GM12892 (cell line): Measurements from ENCODE around the gene FREM2.

Source experiments
- DNase-seq: peaks from one replicate; pipeline ENCODE4 v3.0.0; 2011; ENCODE audit not compliant: insufficient read length
- FAIRE-seq: peaks from 2 replicates; lab custom pipeline; 2011; peaks lifted over from hg19 to GRCh38; lab: Jason Lieb, UNC
- POLR2A ChIP-seq: IDR thresholded peaks from 2 replicates; pipeline ENCODE4 v1.6.1; 2011; ENCODE audit warnings: low read depth, low read length, control low read depth
- POLR2AphosphoS5 ChIP-seq: IDR thresholded peaks from 2 replicates; pipeline ENCODE4 v1.6.1; 2011; ENCODE audit warnings: low read depth, low read length, control low read depth
- TAF1 ChIP-seq: IDR thresholded peaks from 2 replicates; pipeline ENCODE4 v1.6.1; 2011; ENCODE audit warnings: low read depth, mild to moderate bottlenecking, control low read depth, low read length, borderline replicate concordance

The FREM2 gene

DNA sequence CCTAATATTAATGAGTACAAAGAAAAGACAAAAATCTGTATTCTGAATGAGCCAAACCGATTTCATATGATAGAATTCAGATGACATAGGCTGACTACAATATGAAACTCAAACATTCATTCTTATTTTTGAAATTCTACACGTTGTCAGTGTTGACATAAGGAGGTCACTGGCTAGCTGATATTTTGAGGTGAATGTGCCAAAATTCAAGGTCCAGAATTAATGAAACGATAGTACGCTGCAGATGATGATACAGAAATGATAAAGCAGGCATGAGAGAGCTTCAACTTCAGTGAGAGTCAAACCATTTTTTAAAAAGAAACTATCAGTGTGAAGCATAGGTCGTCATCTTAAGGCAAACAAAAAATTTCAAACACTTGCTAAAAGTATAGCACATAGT lies 88.2 kb downstream of the FREM2 start:
- no peak for FAIRE-seq

DNA sequence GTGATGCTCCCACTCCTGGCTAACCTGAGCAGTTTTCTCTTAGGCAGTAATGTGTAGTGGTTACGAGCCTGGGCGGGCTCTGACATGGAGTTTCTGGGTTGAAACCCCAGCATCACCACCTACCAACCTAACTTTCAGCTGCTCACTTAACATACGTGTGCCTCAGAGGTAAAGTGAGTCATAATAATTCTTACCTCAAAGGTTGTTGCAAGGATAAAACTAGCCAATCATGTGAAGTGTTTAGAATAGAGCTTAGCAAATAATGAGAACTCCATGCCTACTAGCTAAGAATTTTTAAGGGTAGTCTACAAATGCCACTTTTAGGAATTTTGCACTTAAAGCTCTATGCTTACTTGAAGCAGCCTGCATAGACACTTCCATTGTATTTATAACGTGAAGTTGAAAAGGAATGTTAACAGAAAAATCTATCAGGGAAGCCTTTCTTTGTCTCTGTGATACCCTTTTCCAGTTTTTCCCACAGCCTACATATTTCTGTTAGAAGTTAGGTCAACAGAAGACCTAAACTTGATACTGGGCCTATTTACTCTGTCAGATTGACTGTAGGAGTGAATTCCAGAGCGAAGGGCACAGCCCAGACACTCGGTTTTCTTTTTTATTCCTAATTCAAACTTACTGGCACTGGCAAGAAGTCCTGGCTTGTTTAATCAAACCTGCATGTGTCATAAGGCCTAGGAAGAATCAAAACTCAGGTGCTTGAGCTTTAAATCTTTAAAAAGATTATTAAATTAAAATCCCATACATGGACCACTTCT lies 90.7 kb downstream of the FREM2 start:
- DNase-seq = no peak
- FAIRE-seq = no peak
- no peak for TF ChIP-seq POLR2AphosphoS5
- no peak for TF ChIP-seq TAF1
- no peak for TF ChIP-seq POLR2A

More for the DNA sequence above, 88.2 kb downstream of the FREM2 start:
- TF ChIP-seq POLR2AphosphoS5 (no peak), POLR2A (no peak), TAF1 (no peak)
- no peak for DNase-seq

GRCh38 chr13:38781539-38781938 lies 94.7 kb downstream of the FREM2 start:
- DNase-seq (no peak), FAIRE-seq (no peak)
- TF ChIP-seq POLR2A (no peak), POLR2AphosphoS5 (no peak), TAF1 (no peak)

- FAIRE-seq (no peak), DNase-seq (no peak)
- no peak for TF ChIP-seq POLR2AphosphoS5
- no peak for TF ChIP-seq TAF1
- no peak for TF ChIP-seq POLR2A
Measured at GRCh38 chr13:38784036-38784880, 97.4 kb downstream of the FREM2 start.

- FAIRE-seq = no peak
- DNase-seq = no peak
- no peak for TF ChIP-seq TAF1
- no peak for TF ChIP-seq POLR2AphosphoS5
- no peak for TF ChIP-seq POLR2A
Measured at GRCh38 chr13:38785042-38785441, 98.2 kb downstream of the FREM2 start.

DNA sequence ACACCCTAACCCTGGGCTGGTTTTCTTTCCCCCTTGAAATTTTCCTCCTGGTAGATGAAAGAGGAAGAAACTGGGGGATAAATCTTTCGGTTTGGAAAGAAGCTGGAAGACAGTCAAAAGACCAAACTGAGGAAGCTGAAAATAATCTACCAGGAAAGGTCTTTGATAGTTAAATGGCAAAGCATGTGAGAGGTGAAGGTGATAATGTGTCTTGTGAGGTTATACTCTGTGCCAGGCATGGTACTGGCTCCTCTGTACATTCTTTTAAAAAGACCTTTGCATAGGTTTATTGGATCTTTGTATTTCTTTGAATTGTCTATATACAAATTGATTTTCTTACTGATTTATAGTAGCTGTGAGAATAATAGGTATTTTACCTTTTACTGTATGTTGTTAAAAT lies 98.6 kb downstream of the FREM2 start:
- FAIRE-seq = no peak
- DNase-seq = no peak
- no peak for TF ChIP-seq POLR2AphosphoS5

- FAIRE-seq (no peak), DNase-seq (no peak)
- TF ChIP-seq POLR2AphosphoS5 (no peak), POLR2A (no peak), TAF1 (no peak)
Measured at GRCh38 chr13:38787550-38787949, 100.7 kb downstream of the FREM2 start.

- TF ChIP-seq POLR2AphosphoS5 (no peak), TAF1 (no peak), POLR2A (no peak)
- DNase-seq (no peak), FAIRE-seq (no peak)
Measured at GRCh38 chr13:38796890-38797289, 110.0 kb downstream of the FREM2 start.

DNA sequence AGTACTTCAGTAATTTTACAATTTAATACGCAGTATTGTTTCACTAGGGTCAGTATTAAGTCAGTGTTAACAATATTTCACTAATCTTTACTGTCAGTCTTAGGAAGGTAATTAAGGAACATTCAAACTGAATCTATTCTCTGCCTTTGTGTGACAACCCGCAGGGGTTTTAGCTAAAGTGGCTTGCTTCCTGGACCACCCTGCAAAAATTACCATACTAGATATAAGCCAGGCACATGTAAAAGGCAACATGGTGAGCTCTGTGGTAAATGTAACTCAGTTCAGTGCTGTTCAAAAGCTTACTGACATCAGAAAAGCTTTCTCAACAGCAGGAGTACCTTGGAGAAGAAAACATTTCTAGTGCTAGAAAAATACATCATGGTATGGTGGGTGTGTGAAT lies 116.7 kb downstream of the FREM2 start:
- no peak for FAIRE-seq
- no peak for TF ChIP-seq POLR2A
- no peak for TF ChIP-seq TAF1
- TF ChIP-seq POLR2AphosphoS5 = no peak
- DNase-seq = no peak

DNA sequence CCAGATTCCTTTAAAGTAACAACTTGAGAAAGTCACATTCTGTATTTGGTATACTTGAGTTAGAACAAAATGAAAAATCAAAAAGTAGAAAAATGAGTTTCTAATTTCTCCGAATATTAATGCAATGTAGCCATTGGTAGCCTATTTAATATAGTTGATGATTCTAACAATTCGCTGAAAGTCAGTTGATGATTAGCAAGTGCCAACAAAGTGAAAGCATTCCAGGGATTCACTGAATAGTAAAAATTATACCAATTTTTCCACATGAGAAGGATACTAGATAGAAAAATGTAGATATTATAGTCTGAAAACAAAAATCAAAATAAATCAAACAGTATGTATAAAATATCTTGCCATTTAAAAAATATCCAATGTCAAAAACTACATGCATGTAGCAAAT lies 117.2 kb downstream of the FREM2 start:
- DNase-seq (no peak), FAIRE-seq (no peak)
- TF ChIP-seq POLR2AphosphoS5 (no peak), TAF1 (no peak), POLR2A (no peak)

GRCh38 chr13:38804536-38804935 lies 117.7 kb downstream of the FREM2 start:
- TF ChIP-seq POLR2AphosphoS5 = no peak
- FAIRE-seq (no peak), DNase-seq (no peak)

DNA sequence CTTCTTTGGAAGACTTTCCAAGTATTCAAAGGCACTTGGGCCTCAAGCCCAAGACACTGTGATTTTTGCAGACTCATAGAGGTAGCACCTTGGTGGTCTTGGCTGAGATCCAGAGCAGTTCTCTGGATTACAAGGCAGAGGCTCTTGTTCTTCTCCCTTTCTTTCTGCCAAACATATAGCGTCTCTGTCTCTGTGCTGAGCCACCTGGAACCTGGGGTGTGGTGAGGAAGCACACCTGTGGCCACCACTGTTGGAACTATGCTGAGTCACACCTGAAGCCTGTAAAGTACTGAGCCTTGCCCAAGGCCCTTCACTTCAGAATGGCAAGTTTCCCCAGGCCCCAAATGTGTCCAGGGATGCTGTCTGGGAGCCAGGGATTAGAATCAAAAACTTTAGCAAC lies 127.5 kb downstream of the FREM2 start:
- DNase-seq = no peak

More for the DNA sequence above, 127.5 kb downstream of the FREM2 start:
- TF ChIP-seq POLR2AphosphoS5 (no peak), POLR2A (no peak), TAF1 (no peak)
- no peak for FAIRE-seq
